HCT116 (cell line): ENCODE results near the gene ZSWIM5. TPM values are rescaled to one million over a fixed set of nuclear protein-coding genes. Genes with fewer than 3 reads are reported as not detected.

ENCODE experiments used
- ATAC-seq: fragments of 200-7000 bp; cut with Tn5 transposase; 2 replicates; pipeline ENCODE4 v1.9.1; 2020; ENCODE audit warnings: mild to moderate bottlenecking, moderate library complexity
- BruUV-seq: library from RNA; stranded (reverse); fragments of 400-500 nt; replicated peaks from 2 replicates; lab custom pipeline; 2021; lab: Mats Ljungman, UMichigan
- CTCF ChIA-PET: fragments of 300-600 bp; sonication (Branson Sonifier 250); formaldehyde crosslinking; loops from one replicate; lab custom pipeline; 2021; ENCODE audit warnings: antibody characterized with exemption; lab: Charles Lee
- POLR2A ChIA-PET: fragments of 300-600, 350-600 bp; sonication (Branson Sonifier 250); formaldehyde crosslinking; loops from one replicate; lab custom pipeline; 2021; ENCODE audit warnings: antibody characterized with exemption; lab: Charles Lee
- RAD21 ChIA-PET, 2 experiments: fragments of 300-600 bp; sonication (Branson Sonifier 250); formaldehyde crosslinking; loops; one replicate each; lab custom pipeline; 2023; ENCODE audit warnings: low total read pairs in 2 of 2; ENCODE audit not compliant: uncharacterized antibody in 2 of 2, unreplicated experiment in 2 of 2, low non-redundant PET in 1 of 2; lab: Charles Lee
- DNase-seq: peaks from one replicate; pipeline ENCODE4 v3.0.0-alpha.2; 2010; ENCODE audit warnings: low read depth, low spot score
- H2AFZ ChIP-seq: fragments of 200-600 bp; shearing (Covaris generic), sonication (generic); 2 replicates; pipeline ENCODE4 v1.6.1; 2017; ENCODE audit warnings: low read depth, mixed run types, mixed read lengths, antibody characterized with exemption, low read length; ENCODE audit not compliant: poor library complexity, severe bottlenecking
- H3K27ac ChIP-seq: 2 replicates; pipeline ENCODE4 v1.5.1; 2012; ENCODE audit warnings: low read depth, low read length
- H3K27me3 ChIP-seq: fragments of 200-600 bp; sonication (generic); 2 replicates; pipeline ENCODE4 v1.6.1; 2016; ENCODE audit warnings: mixed run types, low read length, mixed read lengths; ENCODE audit not compliant: insufficient read depth
- H3K36me3 ChIP-seq, 2 experiments: fragments of 200-500 bp in 1 of 2; fragments of 200-600 bp in 1 of 2; sonication (Bioruptor generic) in 1 of 2; sonication (generic) in 1 of 2; 2 replicates each; pipeline versions ENCODE4 v1.5.1 to v1.6.1; 2014 to 2016; ENCODE audit warnings: low read length in 2 of 2, inconsistent platforms in 1 of 2, mixed read lengths in 1 of 2, mixed run types in 1 of 2; ENCODE audit not compliant: insufficient read depth in 2 of 2, control insufficient read depth in 1 of 2
- H3K4me1 ChIP-seq, 2 experiments: fragments of 200-600 bp in 1 of 2; sonication (generic) in 1 of 2; 2 replicates each; pipeline versions ENCODE4 v1.5.1 to v1.6.1; 2012 to 2017; ENCODE audit warnings: low read length in 2 of 2, inconsistent platforms in 1 of 2, mild to moderate bottlenecking in 1 of 2, mixed read lengths in 1 of 2, mixed run types in 1 of 2, moderate library complexity in 1 of 2; ENCODE audit not compliant: insufficient read depth in 2 of 2, control insufficient read depth in 1 of 2
- H3K4me2 ChIP-seq: fragments of 200-600 bp; sonication (generic); 2 replicates; pipeline ENCODE4 v1.6.1; 2017; ENCODE audit warnings: mixed run types, low read length, mixed read lengths
- H3K4me3 ChIP-seq, 2 experiments: fragments of 200-600 bp in 1 of 2; sonication (generic) in 1 of 2; replicated peaks in 1 of 2; 2 replicates each; pipeline ENCODE4 v1.5.1; 2011 to 2016; ENCODE audit warnings: low read length in 2 of 2, control low read depth in 1 of 2, low read depth in 1 of 2, mild to moderate bottlenecking in 1 of 2, mixed read lengths in 1 of 2, mixed run types in 1 of 2
- H3K79me2 ChIP-seq: fragments of 200-600 bp; sonication (generic); 2 replicates; pipeline ENCODE4 v1.6.1; 2017; ENCODE audit warnings: mild to moderate bottlenecking, mixed run types, low read length, moderate library complexity, mixed read lengths; ENCODE audit not compliant: insufficient read depth
- H3K9ac ChIP-seq: fragments of 200-600 bp; sonication (generic); 2 replicates; pipeline ENCODE4 v1.6.1; 2016; ENCODE audit warnings: low read length, mixed read lengths
- H3K9me2 ChIP-seq: fragments of 200-600 bp; sonication (generic), shearing (Covaris generic); 2 replicates; pipeline ENCODE4 v1.6.1; 2017; ENCODE audit warnings: mixed run types, mild to moderate bottlenecking, moderate library complexity; ENCODE audit not compliant: insufficient read depth
- H3K9me3 ChIP-seq, 2 experiments: fragments of 200-500 bp in 1 of 2; fragments of 200-600 bp in 1 of 2; sonication (Bioruptor generic) in 1 of 2; sonication (generic) in 1 of 2; 2 replicates each; pipeline ENCODE4 v1.6.1; 2014 to 2017; ENCODE audit warnings: low read length in 2 of 2, mixed read lengths in 2 of 2, inconsistent platforms in 1 of 2, low read depth in 1 of 2, mild to moderate bottlenecking in 1 of 2, mixed run types in 1 of 2, moderate library complexity in 1 of 2; ENCODE audit not compliant: control insufficient read depth in 1 of 2, insufficient read depth in 1 of 2
- H4K20me1 ChIP-seq: fragments of 200-600 bp; sonication (generic), shearing (Covaris generic); 2 replicates; pipeline ENCODE4 v1.6.1; 2017; ENCODE audit warnings: mixed run types, mild to moderate bottlenecking, moderate library complexity; ENCODE audit not compliant: insufficient read depth
- CBX3 ChIP-seq: IDR thresholded peaks from 2 replicates; pipeline ENCODE4 v1.6.1; 2012; ENCODE audit warnings: low read depth
- CEBPB ChIP-seq: IDR thresholded peaks from 2 replicates; pipeline ENCODE4 v1.6.1; 2012; ENCODE audit warnings: low read depth
- CTCF ChIP-seq, 3 experiments: fragments of 200-600 bp in 1 of 3; sonication (generic) in 1 of 3; IDR thresholded peaks in 2 of 3; conservative IDR thresholded peaks in 1 of 3; 2 replicates each; pipeline ENCODE4 v1.5.1; 2012 to 2017; ENCODE audit warnings: low read depth in 2 of 3, low read length in 2 of 3, antibody characterized with exemption in 1 of 3, borderline replicate concordance in 1 of 3, control low read depth in 1 of 3, mild to moderate bottlenecking in 1 of 3, mixed read lengths in 1 of 3, mixed run types in 1 of 3, moderate library complexity in 1 of 3; ENCODE audit not compliant: insufficient read depth in 1 of 3
- EGR1 ChIP-seq: IDR thresholded peaks from 2 replicates; pipeline ENCODE4 v1.6.1; 2012; ENCODE audit warnings: low read depth
- ELF1 ChIP-seq: IDR thresholded peaks from 2 replicates; pipeline ENCODE4 v1.6.1; 2012; ENCODE audit warnings: low read depth, borderline replicate concordance
- EZH2phosphoT487 ChIP-seq: fragments of 200-600 bp; IDR thresholded peaks from 2 replicates; pipeline ENCODE4 v1.6.1; 2018; ENCODE audit warnings: antibody characterized with exemption, borderline replicate concordance
- FOSL1 ChIP-seq: IDR thresholded peaks from 2 replicates; pipeline ENCODE4 v1.6.1; 2012; ENCODE audit warnings: low read depth
- JUND ChIP-seq: IDR thresholded peaks from 2 replicates; pipeline ENCODE4 v1.6.1; 2012
- POLR2A ChIP-seq: IDR thresholded peaks from 2 replicates; pipeline ENCODE4 v1.7.0; 2011; ENCODE audit warnings: borderline replicate concordance; ENCODE audit not compliant: insufficient read depth, insufficient read length; ENCODE audit errors: extremely low read depth
- POLR2AphosphoS5 ChIP-seq: IDR thresholded peaks from 2 replicates; pipeline ENCODE4 v1.6.1; 2011; ENCODE audit warnings: mild to moderate bottlenecking, low read depth, low read length, moderate library complexity
- SIN3A ChIP-seq: IDR thresholded peaks from 2 replicates; pipeline ENCODE4 v1.6.1; 2012; ENCODE audit warnings: low read depth
- SP1 ChIP-seq: IDR thresholded peaks from 2 replicates; pipeline ENCODE4 v1.6.1; 2012; ENCODE audit warnings: low read depth
- TCF7L2 ChIP-seq: IDR thresholded peaks from 2 replicates; pipeline ENCODE4 v1.7.0; 2011; ENCODE audit warnings: borderline replicate concordance, inconsistent platforms; ENCODE audit not compliant: insufficient read depth, insufficient read length; ENCODE audit errors: extremely low read depth
- YY1 ChIP-seq: IDR thresholded peaks from 2 replicates; pipeline ENCODE4 v1.6.1; 2011; ENCODE audit warnings: low read length, low read depth, moderate library complexity, mild to moderate bottlenecking; ENCODE audit not compliant: insufficient replicate concordance; ENCODE audit errors: extremely low read depth
- ZBTB33 ChIP-seq: IDR thresholded peaks from 2 replicates; pipeline ENCODE4 v1.6.1; 2011; ENCODE audit warnings: mild to moderate bottlenecking, low read length, moderate library complexity; ENCODE audit not compliant: insufficient replicate concordance; ENCODE audit errors: extremely low read depth
- ZFX ChIP-seq: fragments of 450-650 bp; IDR thresholded peaks from 2 replicates; pipeline ENCODE4 v1.6.1; 2017
- ZNF274 ChIP-seq: fragments of 200-500 bp; sonication (Bioruptor generic); IDR thresholded peaks from 2 replicates; pipeline ENCODE4 v1.6.1; 2014; ENCODE audit warnings: mild to moderate bottlenecking, low read depth, low read length, inconsistent platforms
- intact Hi-C: fragments of 100-400 bp; cut with micrococcal nuclease; formaldehyde crosslinking; loops from 2 replicates; pipeline ENCODE4 v1.10.0; 2022
- total RNA-seq: library from RNA; stranded (reverse); gene quantifications from one replicate; pipeline ENCODE4 v1.2.1, GENCODE V29; 2021; ENCODE audit not compliant: unreplicated experiment
- TF ChIP-seq, protein P1 (sequence below): IDR thresholded peaks from 2 replicates; pipeline ENCODE4 v1.6.1; 2012
- TF ChIP-seq, protein P2 (sequence below): IDR thresholded peaks from 2 replicates; pipeline ENCODE4 v1.6.1; 2012; ENCODE audit warnings: low read depth
- TF ChIP-seq, protein P3 (sequence below): IDR thresholded peaks from 2 replicates; pipeline ENCODE4 v1.6.1; 2012

Gene ZSWIM5
- total RNA-seq, 1 experiment from 2014 or later: 1.1 TPM

DNA sequence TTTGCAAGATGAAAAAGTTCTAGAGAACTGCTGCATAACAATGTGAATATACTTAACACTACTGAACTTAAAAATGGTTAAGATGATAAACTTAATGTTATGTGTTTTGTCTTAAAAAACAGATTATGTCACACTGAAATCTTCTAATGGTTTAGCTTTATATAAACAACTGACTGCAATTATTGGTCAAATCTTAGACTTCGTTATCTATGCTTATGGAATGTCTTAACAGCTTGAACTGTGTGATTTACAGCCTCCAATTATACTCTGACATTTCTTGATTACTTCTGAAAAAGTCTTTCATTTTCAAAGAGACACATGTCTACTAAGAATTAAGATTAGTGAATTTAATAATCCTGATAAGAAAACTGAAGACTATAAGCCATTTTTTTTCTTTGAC, 71.1 kb downstream of the ZSWIM5 start:
- intact Hi-C loops: no loop called here
- Histone ChIP-seq H3K9ac (no peak overlapping the region), H3K4me3 (no peak overlapping the region), H3K9me2 (no peaks in the 10 kb centered on the region), H3K27ac (no peak overlapping the region), H3K9me3 (no peaks in the 10 kb centered on the region), H3K79me2 (no peaks in the 10 kb centered on the region), H3K27me3 (no peaks in the 10 kb centered on the region), H2AFZ (no peak overlapping the region), H4K20me1 (no peaks in the 10 kb centered on the region), H3K36me3 (no peaks in the 10 kb centered on the region), H3K4me2 (no peak overlapping the region), H3K4me1 (no peaks in the 10 kb centered on the region)
- DNase-seq (no peak), ATAC-seq (no peak)
- no peak for TF ChIP-seq SP1
- TF ChIP-seq FOSL1: no peak
- TF ChIP-seq ZNF274: no peak
- no peak for TF ChIP-seq TCF7L2
- no peak for TF ChIP-seq SIN3A
- no peak for TF ChIP-seq POLR2AphosphoS5
- TF ChIP-seq, protein P1, sequence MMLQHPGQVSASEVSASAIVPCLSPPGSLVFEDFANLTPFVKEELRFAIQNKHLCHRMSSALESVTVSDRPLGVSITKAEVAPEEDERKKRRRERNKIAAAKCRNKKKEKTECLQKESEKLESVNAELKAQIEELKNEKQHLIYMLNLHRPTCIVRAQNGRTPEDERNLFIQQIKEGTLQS: no peak
- no peak for TF ChIP-seq CEBPB
- TF ChIP-seq YY1: no peak
- no peak for TF ChIP-seq POLR2A
- TF ChIP-seq EZH2phosphoT487: no peak
- no peak for TF ChIP-seq JUND
- no peak for TF ChIP-seq EGR1
- TF ChIP-seq ZFX: no peak
- TF ChIP-seq, protein P2, sequence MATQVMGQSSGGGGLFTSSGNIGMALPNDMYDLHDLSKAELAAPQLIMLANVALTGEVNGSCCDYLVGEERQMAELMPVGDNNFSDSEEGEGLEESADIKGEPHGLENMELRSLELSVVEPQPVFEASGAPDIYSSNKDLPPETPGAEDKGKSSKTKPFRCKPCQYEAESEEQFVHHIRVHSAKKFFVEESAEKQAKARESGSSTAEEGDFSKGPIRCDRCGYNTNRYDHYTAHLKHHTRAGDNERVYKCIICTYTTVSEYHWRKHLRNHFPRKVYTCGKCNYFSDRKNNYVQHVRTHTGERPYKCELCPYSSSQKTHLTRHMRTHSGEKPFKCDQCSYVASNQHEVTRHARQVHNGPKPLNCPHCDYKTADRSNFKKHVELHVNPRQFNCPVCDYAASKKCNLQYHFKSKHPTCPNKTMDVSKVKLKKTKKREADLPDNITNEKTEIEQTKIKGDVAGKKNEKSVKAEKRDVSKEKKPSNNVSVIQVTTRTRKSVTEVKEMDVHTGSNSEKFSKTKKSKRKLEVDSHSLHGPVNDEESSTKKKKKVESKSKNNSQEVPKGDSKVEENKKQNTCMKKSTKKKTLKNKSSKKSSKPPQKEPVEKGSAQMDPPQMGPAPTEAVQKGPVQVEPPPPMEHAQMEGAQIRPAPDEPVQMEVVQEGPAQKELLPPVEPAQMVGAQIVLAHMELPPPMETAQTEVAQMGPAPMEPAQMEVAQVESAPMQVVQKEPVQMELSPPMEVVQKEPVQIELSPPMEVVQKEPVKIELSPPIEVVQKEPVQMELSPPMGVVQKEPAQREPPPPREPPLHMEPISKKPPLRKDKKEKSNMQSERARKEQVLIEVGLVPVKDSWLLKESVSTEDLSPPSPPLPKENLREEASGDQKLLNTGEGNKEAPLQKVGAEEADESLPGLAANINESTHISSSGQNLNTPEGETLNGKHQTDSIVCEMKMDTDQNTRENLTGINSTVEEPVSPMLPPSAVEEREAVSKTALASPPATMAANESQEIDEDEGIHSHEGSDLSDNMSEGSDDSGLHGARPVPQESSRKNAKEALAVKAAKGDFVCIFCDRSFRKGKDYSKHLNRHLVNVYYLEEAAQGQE: no peak
- no peak for TF ChIP-seq CTCF (IDR thresholded peaks at IDR 0.05 in 2 of 3, conservative IDR thresholded peaks at IDR 0.05 in 1 of 3; ENCODE audit: borderline replicate concordance in 1 of 3, insufficient read depth in 1 of 3, low read depth in 2 of 3, low read length in 2 of 3)
- no peak for TF ChIP-seq CBX3
- no peak for TF ChIP-seq ELF1
- no peak for TF ChIP-seq ZBTB33
- TF ChIP-seq, protein P3, sequence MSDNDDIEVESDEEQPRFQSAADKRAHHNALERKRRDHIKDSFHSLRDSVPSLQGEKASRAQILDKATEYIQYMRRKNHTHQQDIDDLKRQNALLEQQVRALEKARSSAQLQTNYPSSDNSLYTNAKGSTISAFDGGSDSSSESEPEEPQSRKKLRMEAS: no peak
- ChIA-PET RAD21 (no interaction called here), POLR2A (no interaction called here), CTCF (no interaction called here)
- no TSS peak for BruUV-seq
